SK-N-SH (cell line): Measurements from ENCODE around the gene ZNF608. TPM values are rescaled to one million over a fixed set of nuclear protein-coding genes. Genes with fewer than 3 reads are reported as not detected.
A peak's percentile ranks its signal among the peaks of the same experiment; 100 is the strongest.

ENCODE experiments used
- CTCF ChIA-PET: fragments of 300-600, 350-600 bp; formaldehyde crosslinking; extraction: SDS; loops from one replicate; lab custom pipeline; 2021; lab: Yijun Ruan, JAX
- POLR2A ChIA-PET: fragments of 350-600 bp; sonication (Branson Sonifier 250); formaldehyde crosslinking; extraction: SDS; loops from one replicate; lab custom pipeline; 2020; ENCODE audit warnings: antibody characterized with exemption, inconsistent platforms; lab: Yijun Ruan, JAX
- DNase-seq: peaks from one replicate; pipeline ENCODE4 v3.0.0; 2012
- H2AFZ ChIP-seq: fragments of 200-600 bp; sonication (generic); 2 replicates; pipeline ENCODE4 v1.8.1; 2016; ENCODE audit warnings: antibody characterized with exemption, mild to moderate bottlenecking, low read depth
- H3F3A ChIP-seq: fragments of 200-600 bp; sonication (generic); replicated peaks from 2 replicates; pipeline ENCODE3; 2016; ENCODE audit warnings: antibody characterized with exemption, mild to moderate bottlenecking; ENCODE audit not compliant: insufficient read depth
- H3K27ac ChIP-seq, 2 experiments: fragments of 200-500 bp in 1 of 2; fragments of 200-600 bp in 1 of 2; sonication (Bioruptor generic) in 1 of 2; sonication (generic), shearing (Covaris generic) in 1 of 2; 2 replicates each; pipeline versions ENCODE4 v1.5.1 to v1.6.1; 2014 to 2016; ENCODE audit warnings: low read depth in 2 of 2, inconsistent platforms in 1 of 2, low read length in 1 of 2, mild to moderate bottlenecking in 1 of 2, mixed read lengths in 1 of 2
- H3K27me3 ChIP-seq: fragments of 200-600 bp; sonication (generic), shearing (Covaris generic); 2 replicates; pipeline ENCODE4 v1.6.1; 2016; ENCODE audit warnings: mixed run types; ENCODE audit not compliant: insufficient read depth
- H3K36me3 ChIP-seq, 2 experiments: fragments of 200-500 bp in 1 of 2; fragments of 200-600 bp in 1 of 2; sonication (Bioruptor generic) in 1 of 2; sonication (generic) in 1 of 2; replicated peaks in 1 of 2; 2 replicates each; pipeline versions ENCODE3 to v1.5.1; 2014 to 2016; ENCODE audit warnings: low read length in 1 of 2, mild to moderate bottlenecking in 1 of 2; ENCODE audit not compliant: insufficient read depth in 2 of 2, control insufficient read depth in 1 of 2
- H3K4me1 ChIP-seq, 2 experiments: fragments of 200-500 bp in 1 of 2; fragments of 200-600 bp in 1 of 2; sonication (Bioruptor generic) in 1 of 2; sonication (generic), shearing (Covaris generic) in 1 of 2; 2 replicates each; pipeline versions ENCODE4 v1.5.1 to v1.6.1; 2014 to 2016; ENCODE audit warnings: low read depth in 1 of 2, low read length in 1 of 2, mixed run types in 1 of 2; ENCODE audit not compliant: insufficient read depth in 2 of 2, control insufficient read depth in 1 of 2
- H3K4me2 ChIP-seq: fragments of 200-600 bp; sonication (generic), shearing (Covaris generic); 2 replicates; pipeline ENCODE4 v1.6.1; 2017; ENCODE audit warnings: mixed run types
- H3K4me3 ChIP-seq, 2 experiments: fragments of 200-500 bp in 1 of 2; fragments of 200-600 bp in 1 of 2; sonication (Bioruptor generic) in 1 of 2; sonication (generic), shearing (Covaris generic) in 1 of 2; 2 replicates each; pipeline versions ENCODE4 v1.5.1 to v1.8.1; 2014 to 2016; ENCODE audit warnings: low read depth in 2 of 2, inconsistent platforms in 1 of 2, low read length in 1 of 2, mild to moderate bottlenecking in 1 of 2, mixed read lengths in 1 of 2, moderate library complexity in 1 of 2
- H3K79me2 ChIP-seq: fragments of 200-600 bp; sonication (generic); 2 replicates; pipeline ENCODE4 v1.8.1; 2017; ENCODE audit warnings: mild to moderate bottlenecking; ENCODE audit not compliant: insufficient read depth
- H3K9ac ChIP-seq: fragments of 200-600 bp; sonication (generic); 2 replicates; pipeline ENCODE4 v1.6.1; 2017; ENCODE audit warnings: mixed run types
- H3K9me2 ChIP-seq: fragments of 200-600 bp; sonication (generic); 2 replicates; pipeline ENCODE4 v1.6.1; 2017; ENCODE audit warnings: mixed run types
- H3K9me3 ChIP-seq: fragments of 200-600 bp; sonication (generic); 2 replicates; pipeline ENCODE4 v1.6.1; 2017; ENCODE audit warnings: mixed run types, mild to moderate bottlenecking, moderate library complexity
- H4K20me1 ChIP-seq: fragments of 200-600 bp; sonication (generic); 2 replicates; pipeline ENCODE4 v1.6.1; 2017; ENCODE audit warnings: mild to moderate bottlenecking, mixed run types; ENCODE audit not compliant: insufficient read depth
- CHD2 ChIP-seq: fragments of 150-350 bp; IDR thresholded peaks from 2 replicates; pipeline ENCODE4 v1.6.1; 2018; ENCODE audit warnings: low read length; ENCODE audit not compliant: partially characterized antibody
- EP300 ChIP-seq, 2 experiments: IDR thresholded peaks; 2 replicates each; pipeline versions ENCODE4 v1.4.0 to v1.6.1; 2012; ENCODE audit warnings: borderline replicate concordance in 1 of 2, low read depth in 1 of 2, low read length in 1 of 2
- FOSL2 ChIP-seq: IDR thresholded peaks from 2 replicates; pipeline ENCODE4 v1.4.0; 2012; ENCODE audit warnings: low read depth, mild to moderate bottlenecking, moderate library complexity, borderline replicate concordance
- FOXM1 ChIP-seq: IDR thresholded peaks from 2 replicates; pipeline ENCODE4 v1.4.0; 2012; ENCODE audit warnings: low read depth, mild to moderate bottlenecking
- GABPA ChIP-seq: IDR thresholded peaks from 2 replicates; pipeline ENCODE4 v1.4.0; 2012; ENCODE audit warnings: low read depth, mild to moderate bottlenecking
- MEF2A ChIP-seq: IDR thresholded peaks from 2 replicates; pipeline ENCODE4 v1.4.0; 2012; ENCODE audit warnings: low read depth, borderline replicate concordance
- NFIC ChIP-seq: IDR thresholded peaks from 2 replicates; pipeline ENCODE4 v1.4.0; 2012; ENCODE audit warnings: borderline replicate concordance
- PBX3 ChIP-seq: IDR thresholded peaks from 2 replicates; pipeline ENCODE4; 2012
- POLR2AphosphoS5 ChIP-seq: IDR thresholded peaks from 2 replicates; pipeline ENCODE4 v1.6.1; 2012; ENCODE audit warnings: low read depth, low read length
- RAD21 ChIP-seq: IDR thresholded peaks from 2 replicates; pipeline ENCODE4 v1.6.1; 2012; ENCODE audit warnings: mild to moderate bottlenecking, low read length
- REST ChIP-seq: IDR thresholded peaks from 2 replicates; pipeline ENCODE4 v1.6.1; 2012; ENCODE audit warnings: mild to moderate bottlenecking, low read depth, low read length, moderate library complexity
- RXRA ChIP-seq: IDR thresholded peaks from 2 replicates; pipeline ENCODE4 v1.4.0; 2012; ENCODE audit warnings: low read depth, mild to moderate bottlenecking, borderline replicate concordance
- SIN3A ChIP-seq: IDR thresholded peaks from 2 replicates; pipeline ENCODE4 v1.6.1; 2012; ENCODE audit warnings: low read depth, mild to moderate bottlenecking, low read length, moderate library complexity, borderline replicate concordance
- TCF12 ChIP-seq: IDR thresholded peaks from 2 replicates; pipeline ENCODE4 v1.4.0; 2012
- TEAD4 ChIP-seq: IDR thresholded peaks from 2 replicates; pipeline ENCODE4 v1.4.0; 2012; ENCODE audit warnings: mild to moderate bottlenecking, borderline replicate concordance; ENCODE audit not compliant: insufficient read depth
- WGBS: methylation state at CpG from one replicate; pipeline ENCODE4 v1.1.6; 2017; ENCODE audit warnings: low lambda C conversion rate; 5-methylcytosine and 5-hydroxymethylcytosine counted together
- polyA plus RNA-seq, 3 experiments: library from polyadenylated mRNA; depleted of rRNA; stranded (reverse); fragments of >200 nt; gene quantifications; 2 replicates each; pipeline ENCODE4 v1.2.3, GENCODE V29; 2012

Gene ZNF608
- polyA plus RNA-seq, 1 of the 3 experiments (the other 2 are of a cell fraction) = 4.9 TPM

- no peak for DNase-seq
- H3F3A ChIP-seq = peaks cover 16% of the 10 kb centered on the region
- TF ChIP-seq SIN3A (no peak), MEF2A (0 out of 2 replicates have a peak, but pooled peaks have one; percentile 0)
- TF ChIP-seq, all 33 proteins: peak for 1
- Histone ChIP-seq H3K9me2 (no peaks in the 10 kb centered on the region), H3K9ac (no peak overlapping the region), H4K20me1 (no peaks in the 10 kb centered on the region), H3K4me3 (peak overlapping the region; percentile 67 to 92), H3K27ac (peak overlapping the region; percentile 35 to 97; a peak in 3 of 4 replicates), H3K36me3 (peaks cover 0 to 9% of the 10 kb centered on the region in 2 experiments), H3K27me3 (no peaks in the 10 kb centered on the region), H3K79me2 (peaks cover 6% of the 10 kb centered on the region; the same call in 1 of the 2 replicates), H3K4me2 (peak overlapping the region; percentile 93), H3K9me3 (0 out of 2 replicates have a peak, but pooled peaks cover 5% of the 10 kb centered on the region), H3K4me1 (peaks cover 5 to 53% of the 10 kb centered on the region in 2 experiments; a peak in 3 of 4 replicates), H2AFZ (no peak overlapping the region)
- POLR2A ChIA-PET = interaction anchor here (0.6 to 1.1 kb wide), 2 partner anchors 615 to 668 kb away, joined by 4 read pairs; no protein-coding TSS in a partner anchor
- 65% methylated on average over 4 of the region's 4 CpGs for WGBS
- CTCF ChIA-PET = no interaction called here
Observed at GRCh38 chr5:124742521-124742920, 3.9 kb downstream of the ZNF608 start.

- Histone ChIP-seq H3K27me3 (no peaks in the 10 kb centered on the region), H3K9me2 (no peaks in the 10 kb centered on the region), H2AFZ (no peak overlapping the region), H3K4me1 (peaks cover 5 to 55% of the 10 kb centered on the region in 2 experiments; a peak in 3 of 4 replicates), H3K4me2 (peak overlapping the region; percentile 93), H3K27ac (peak overlapping the region; percentile 35 to 48; a peak in 2 of 4 replicates), H3K4me3 (peak overlapping the region; percentile 67 to 92; a peak in 3 of 4 replicates), H3K9ac (no peak overlapping the region), H3K79me2 (peaks cover 6% of the 10 kb centered on the region; the same call in 1 of the 2 replicates), H3K9me3 (0 out of 2 replicates have a peak, but pooled peaks cover 5% of the 10 kb centered on the region), H4K20me1 (no peaks in the 10 kb centered on the region), H3K36me3 (peaks cover 0 to 9% of the 10 kb centered on the region in 2 experiments), H3F3A (peaks cover 15% of the 10 kb centered on the region)
- POLR2A ChIA-PET = no interaction called here
- no peak for TF ChIP-seq RAD21
- peak in 1 of 2 experiments; percentile 71; a peak in 1 of 4 replicates for TF ChIP-seq EP300 (IDR thresholded peaks at IDR 0.05; ENCODE audit: borderline replicate concordance in 1 of 2, low read depth in 1 of 2, low read length in 1 of 2)
- TF ChIP-seq REST = no peak
- TF ChIP-seq PBX3 = peak; percentile 85
- TF ChIP-seq RXRA = peak; percentile 57; the same call in 1 of the 2 replicates
- 0 out of 2 replicates have a peak, but pooled peaks have one; percentile 47 for TF ChIP-seq FOXM1
- TF ChIP-seq TCF12 = peak; percentile 79
- TF ChIP-seq TEAD4 = peak; percentile 67; the same call in 1 of the 2 replicates
- no peak for TF ChIP-seq GABPA
- TF ChIP-seq FOSL2 = peak; percentile 37; the same call in 1 of the 2 replicates
- TF ChIP-seq NFIC = peak; percentile 78
- TF ChIP-seq SIN3A = no peak
- no peak for TF ChIP-seq CHD2
- peak; percentile 44; the same call in 1 of the 2 replicates for TF ChIP-seq POLR2AphosphoS5
- WGBS = 76% methylated on average over 4 of the region's 4 CpGs
- CTCF ChIA-PET = interaction anchor here (1.1 kb wide), 1 partner anchor 241 kb away, joined by 3 read pairs; no protein-coding TSS in a partner anchor
- DNase-seq = no peak
Observed at GRCh38 chr5:124741711-124742496, 4.5 kb downstream of the ZNF608 start.
